ENCODE results near the gene SULT1C4. TPM values are rescaled to one million over a fixed set of nuclear protein-coding genes. Genes with fewer than 3 reads are reported as not detected.

The SULT1C4 gene
- total RNA-seq, 1 donor from 2014 or later, result 11.3 TPM

- Mint-ChIP-seq H3K4me3 (peak overlapping the region; percentile 22), H3K4me1 (peaks cover 17% of the 10 kb centered on the region), H3K36me3 (peaks cover 4% of the 10 kb centered on the region), H3K9me3 (peaks cover 18% of the 10 kb centered on the region), H3K27me3 (ENCODE audit: insufficient read depth, low read depth) (peaks cover 11% of the 10 kb centered on the region), H3K27ac (no peak overlapping the region)
- TF ChIP-seq EZH2 (IDR thresholded peaks at IDR 0.05), result no peak
- TF ChIP-seq EZH2phosphoT487 (IDR thresholded peaks at IDR 0.05), result no peak
- TF ChIP-seq, protein P1, sequence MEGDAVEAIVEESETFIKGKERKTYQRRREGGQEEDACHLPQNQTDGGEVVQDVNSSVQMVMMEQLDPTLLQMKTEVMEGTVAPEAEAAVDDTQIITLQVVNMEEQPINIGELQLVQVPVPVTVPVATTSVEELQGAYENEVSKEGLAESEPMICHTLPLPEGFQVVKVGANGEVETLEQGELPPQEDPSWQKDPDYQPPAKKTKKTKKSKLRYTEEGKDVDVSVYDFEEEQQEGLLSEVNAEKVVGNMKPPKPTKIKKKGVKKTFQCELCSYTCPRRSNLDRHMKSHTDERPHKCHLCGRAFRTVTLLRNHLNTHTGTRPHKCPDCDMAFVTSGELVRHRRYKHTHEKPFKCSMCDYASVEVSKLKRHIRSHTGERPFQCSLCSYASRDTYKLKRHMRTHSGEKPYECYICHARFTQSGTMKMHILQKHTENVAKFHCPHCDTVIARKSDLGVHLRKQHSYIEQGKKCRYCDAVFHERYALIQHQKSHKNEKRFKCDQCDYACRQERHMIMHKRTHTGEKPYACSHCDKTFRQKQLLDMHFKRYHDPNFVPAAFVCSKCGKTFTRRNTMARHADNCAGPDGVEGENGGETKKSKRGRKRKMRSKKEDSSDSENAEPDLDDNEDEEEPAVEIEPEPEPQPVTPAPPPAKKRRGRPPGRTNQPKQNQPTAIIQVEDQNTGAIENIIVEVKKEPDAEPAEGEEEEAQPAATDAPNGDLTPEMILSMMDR (IDR thresholded peaks at IDR 0.05), result no peak
- Histone ChIP-seq H2AFZ (replicated peaks) (no peak overlapping the region), H3K36me3 (no peaks in the 10 kb centered on the region), H3K9ac (no peak overlapping the region), H3K4me2 (no peak overlapping the region), H3K4me3 (no peak overlapping the region), H4K20me1 (ENCODE audit: low read depth) (no peaks in the 10 kb centered on the region), H3K79me2 (ENCODE audit: low read depth) (no peaks in the 10 kb centered on the region), H3K4me1 (no peaks in the 10 kb centered on the region), H3K9me3 (ENCODE audit: low read depth) (no peaks in the 10 kb centered on the region), H3K27me3 (no peaks in the 10 kb centered on the region), H3K27ac (no peak overlapping the region), H3F3A (ENCODE audit: low read depth) (no peaks in the 10 kb centered on the region)
- DNase-seq (ENCODE audit: low spot score), result no peak
Observed at GRCh38 chr2:108404784-108405397, 27.1 kb downstream of the SULT1C4 start.

DNA sequence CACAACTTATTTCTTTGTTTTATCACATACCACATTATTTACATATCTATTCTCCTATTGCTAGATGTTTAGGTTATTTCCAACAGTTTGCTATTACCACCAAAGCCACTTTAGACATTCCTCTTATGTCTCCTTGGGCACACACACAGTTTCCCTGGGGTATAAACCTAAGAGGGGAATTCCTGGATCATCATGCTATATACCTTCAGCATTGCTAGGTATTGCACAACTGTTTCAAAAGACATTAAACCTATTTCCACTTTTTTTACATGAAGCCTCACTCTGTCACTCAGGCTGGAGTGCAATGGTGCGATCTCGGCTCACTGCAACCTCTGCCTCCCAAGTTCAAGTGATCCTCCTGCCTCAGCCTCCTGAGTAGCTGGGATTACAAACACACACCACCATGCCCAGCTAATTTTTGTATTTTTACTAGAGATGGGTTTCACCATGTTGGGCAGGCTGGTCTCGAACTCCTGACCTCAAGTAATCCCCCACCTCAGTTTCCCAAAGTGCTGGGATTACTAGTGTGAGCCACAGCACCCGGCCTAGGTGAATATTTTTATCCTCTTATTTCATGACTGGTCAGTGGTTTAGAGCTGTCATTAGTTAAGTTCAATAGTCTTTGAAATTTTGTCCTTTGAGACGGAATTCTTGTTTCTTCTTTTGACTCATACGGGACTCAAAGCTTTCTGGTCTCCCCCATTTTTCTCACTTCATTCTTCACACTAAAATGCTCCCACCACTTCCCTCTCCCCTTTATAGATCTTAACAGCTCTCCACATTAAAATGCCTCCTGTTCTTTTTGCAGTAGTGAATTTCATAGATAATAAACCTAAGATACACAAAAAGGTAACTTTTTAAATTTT lies 30.3 kb downstream of the SULT1C4 start:
- Mint-ChIP-seq H3K9me3 (peaks cover 16% of the 10 kb centered on the region), H3K36me3 (peaks cover 1% of the 10 kb centered on the region)

GRCh38 chr2:108409768-108410167 lies 32.0 kb downstream of the SULT1C4 start:
- Histone ChIP-seq H3K27ac (no peak overlapping the region), H3K4me1 (no peaks in the 10 kb centered on the region), H4K20me1 (ENCODE audit: low read depth) (no peaks in the 10 kb centered on the region), H3K27me3 (no peaks in the 10 kb centered on the region), H2AFZ (replicated peaks) (no peak overlapping the region), H3K36me3 (no peaks in the 10 kb centered on the region), H3K9ac (no peak overlapping the region), H3K4me3 (no peak overlapping the region), H3K9me3 (ENCODE audit: low read depth) (no peaks in the 10 kb centered on the region), H3K79me2 (ENCODE audit: low read depth) (no peaks in the 10 kb centered on the region), H3K4me2 (no peak overlapping the region), H3F3A (ENCODE audit: low read depth) (peaks cover 1% of the 10 kb centered on the region)
- peaks cover 12% of the 10 kb centered on the region for H3K9me3 Mint-ChIP-seq
- H3K27me3 Mint-ChIP-seq (ENCODE audit: insufficient read depth, low read depth), result peaks cover 7% of the 10 kb centered on the region
- no peak overlapping the region for H3K27ac Mint-ChIP-seq
- H3K4me1 Mint-ChIP-seq, result peaks cover under 1% of the 10 kb centered on the region
- H3K4me3 Mint-ChIP-seq, result no peak overlapping the region
- no peaks in the 10 kb centered on the region for H3K36me3 Mint-ChIP-seq
- no peak for DNase-seq (ENCODE audit: low spot score)
- TF ChIP-seq, protein P1 (IDR thresholded peaks at IDR 0.05), result no peak
- no peak for TF ChIP-seq EZH2phosphoT487 (IDR thresholded peaks at IDR 0.05)
- no peak for TF ChIP-seq EZH2 (IDR thresholded peaks at IDR 0.05)

More for the DNA sequence above, 30.3 kb downstream of the SULT1C4 start:
- Histone ChIP-seq H4K20me1 (ENCODE audit: low read depth) (no peaks in the 10 kb centered on the region), H3K4me2 (no peak overlapping the region), H3F3A (ENCODE audit: low read depth) (no peaks in the 10 kb centered on the region), H3K4me3 (no peak overlapping the region), H3K9ac (no peak overlapping the region), H3K9me3 (ENCODE audit: low read depth) (no peaks in the 10 kb centered on the region), H3K27me3 (no peaks in the 10 kb centered on the region), H3K79me2 (ENCODE audit: low read depth) (no peaks in the 10 kb centered on the region), H3K4me1 (no peaks in the 10 kb centered on the region), H3K36me3 (no peaks in the 10 kb centered on the region), H3K27ac (no peak overlapping the region), H2AFZ (replicated peaks) (no peak overlapping the region)
- peaks cover 9% of the 10 kb centered on the region for H3K27me3 Mint-ChIP-seq (ENCODE audit: insufficient read depth, low read depth)
- H3K4me1 Mint-ChIP-seq, result peaks cover 16% of the 10 kb centered on the region
- H3K4me3 Mint-ChIP-seq, result no peak overlapping the region
- TF ChIP-seq, protein P1 (IDR thresholded peaks at IDR 0.05), result no peak
- TF ChIP-seq EZH2 (IDR thresholded peaks at IDR 0.05), result no peak
- no peak for TF ChIP-seq EZH2phosphoT487 (IDR thresholded peaks at IDR 0.05)
- DNase-seq (ENCODE audit: low spot score), result no peak
- H3K27ac Mint-ChIP-seq, result no peak overlapping the region
